CD8-positive, alpha-beta memory T cell (primary cell): ENCODE data around the gene DNAH3. TPM values are rescaled to one million over a fixed set of nuclear protein-coding genes. Genes with fewer than 3 reads are reported as not detected.

Experiments used
- polyA plus RNA-seq: library from polyadenylated mRNA; unstranded; fragments of 300-500 nt; fragmentation: Illumina TruSeq; gene quantifications from one replicate; pipeline ENCODE4 v1.2.3, GENCODE V29; 2021
- total RNA-seq, 2 experiments: library from RNA; stranded (reverse); gene quantifications; one replicate each; pipeline ENCODE4 v1.2.3, GENCODE V29; 2021

The DNAH3 gene
- total and polyA plus RNA-seq, 3 experiments from 2014 or later = not detected

Other genes with a start within 250 kb of the DNAH3 start
- 1 to 10 TPM; 8.8 to 9.5 TPM for gene LDAF1, start 7.8 kb upstream of the DNAH3 start, total RNA-seq
- 16.0 TPM for gene LDAF1, start 7.8 kb upstream of the DNAH3 start, polyA plus RNA-seq
- gene ZP2, start 60.7 kb upstream of the DNAH3 start, total RNA-seq = not detected
- not detected for gene ZP2, start 60.7 kb upstream of the DNAH3 start, polyA plus RNA-seq
- gene ANKS4B, start 82.9 kb upstream of the DNAH3 start, total RNA-seq = not detected
- not detected for gene ANKS4B, start 82.9 kb upstream of the DNAH3 start, polyA plus RNA-seq
- not detected for gene CRYM, start 127.4 kb upstream of the DNAH3 start, total RNA-seq
- not detected for gene CRYM, start 127.4 kb upstream of the DNAH3 start, polyA plus RNA-seq